HEK293 (cell line): ENCODE measurements around the gene CDCP1.

Experiments used
- CTCF ChIA-PET: fragments of 350-600 bp; formaldehyde crosslinking; extraction: SDS; loops from one replicate; lab custom pipeline; 2021; ENCODE audit warnings: antibody characterized with exemption; lab: Yijun Ruan, JAX
- POLR2A ChIA-PET: fragments of 300-600 bp; formaldehyde crosslinking; extraction: SDS; loops from one replicate; lab custom pipeline; 2020; ENCODE audit warnings: antibody characterized with exemption, inconsistent platforms; lab: Yijun Ruan, JAX
- H3K27ac ChIP-seq: fragments of 200-500 bp; sonication (Bioruptor generic); 2 replicates; pipeline ENCODE4 v1.5.1; 2014; ENCODE audit warnings: low read depth, low read length, control low read depth, inconsistent platforms; ENCODE audit errors: extremely low read depth
- H3K36me3 ChIP-seq, 2 experiments: fragments of 200-500 bp in 1 of 2; sonication (Bioruptor generic) in 1 of 2; 1 replicate in 1 of 2; 2 replicates in 1 of 2; pipeline ENCODE4 v1.5.1; 2014 to 2017; ENCODE audit warnings: inconsistent platforms in 2 of 2, low read length in 2 of 2; ENCODE audit not compliant: control insufficient read depth in 2 of 2, insufficient read depth in 1 of 2
- H3K4me1 ChIP-seq: fragments of 200-500 bp; sonication (Bioruptor generic); 2 replicates; pipeline ENCODE4 v1.5.1; 2014; ENCODE audit warnings: mild to moderate bottlenecking, low read length, inconsistent platforms; ENCODE audit not compliant: control insufficient read depth, insufficient read depth
- H3K4me3 ChIP-seq: 2 replicates; pipeline ENCODE4 v1.5.1; 2011; ENCODE audit warnings: low read depth, mild to moderate bottlenecking, control low read depth, low read length, moderate library complexity
- H3K9me3 ChIP-seq: fragments of 200-500 bp; sonication (Bioruptor generic); 2 replicates; pipeline ENCODE4 v1.5.1; 2014; ENCODE audit warnings: low read depth, low read length, inconsistent platforms; ENCODE audit not compliant: control insufficient read depth, insufficient read depth
- BCL11B ChIP-seq: fragments of 450-650 bp; formaldehyde crosslinking; IDR thresholded peaks from 2 replicates; pipeline ENCODE4 v1.5.1; 2016; ENCODE audit warnings: low read depth, missing biosample characterization, missing genetic modification characterization
- KLF10 ChIP-seq: fragments of 450-650 bp; IDR thresholded peaks from 2 replicates; pipeline ENCODE4 v1.5.1; 2018; ENCODE audit warnings: missing biosample characterization, mild to moderate bottlenecking, missing genetic modification characterization
- KLF9 ChIP-seq: fragments of 450-650 bp; formaldehyde crosslinking; IDR thresholded peaks from 2 replicates; pipeline ENCODE4 v1.5.1; 2016; ENCODE audit warnings: missing biosample characterization, missing genetic modification characterization, low read depth
- OSR2 ChIP-seq: fragments of 450-650 bp; formaldehyde crosslinking; IDR thresholded peaks from 2 replicates; pipeline ENCODE4 v1.5.1; 2016; ENCODE audit warnings: missing biosample characterization, missing genetic modification characterization
- PRDM1 ChIP-seq: fragments of 450-650 bp; formaldehyde crosslinking; IDR thresholded peaks from 2 replicates; pipeline ENCODE4; 2016; ENCODE audit warnings: missing biosample characterization, missing genetic modification characterization
- REST ChIP-seq: fragments of 450-650 bp; formaldehyde crosslinking; IDR thresholded peaks from 2 replicates; pipeline ENCODE4 v1.5.1; 2016; ENCODE audit warnings: missing biosample characterization, missing genetic modification characterization
- SALL2 ChIP-seq: fragments of 450-650 bp; formaldehyde crosslinking; IDR thresholded peaks from 2 replicates; pipeline ENCODE4 v1.5.0; 2017; ENCODE audit warnings: missing biosample characterization, mild to moderate bottlenecking, missing genetic modification characterization, borderline replicate concordance
- ZBTB17 ChIP-seq: fragments of 450-650 bp; formaldehyde crosslinking; IDR thresholded peaks from 2 replicates; pipeline ENCODE4 v1.5.1; 2016; ENCODE audit warnings: missing biosample characterization, missing genetic modification characterization
- ZFP69B ChIP-seq: fragments of 450-650 bp; formaldehyde crosslinking; IDR thresholded peaks from 2 replicates; pipeline ENCODE4 v1.5.1; 2016; ENCODE audit warnings: missing biosample characterization, missing genetic modification characterization
- ZNF146 ChIP-seq: fragments of 450-650 bp; formaldehyde crosslinking; IDR thresholded peaks from 2 replicates; pipeline ENCODE4 v1.5.1; 2016; ENCODE audit warnings: missing biosample characterization, missing genetic modification characterization
- ZNF157 ChIP-seq: fragments of 450-650 bp; formaldehyde crosslinking; IDR thresholded peaks from 2 replicates; pipeline ENCODE4 v1.5.1; 2016; ENCODE audit warnings: missing biosample characterization, missing genetic modification characterization
- ZNF221 ChIP-seq: fragments of 450-650 bp; formaldehyde crosslinking; IDR thresholded peaks from 2 replicates; pipeline ENCODE4 v1.5.1; 2017; ENCODE audit warnings: missing biosample characterization, missing genetic modification characterization, borderline replicate concordance
- ZNF23 ChIP-seq: fragments of 450-650 bp; formaldehyde crosslinking; IDR thresholded peaks from 2 replicates; pipeline ENCODE4 v1.5.1; 2016; ENCODE audit warnings: missing biosample characterization, missing genetic modification characterization, borderline replicate concordance
- ZNF248 ChIP-seq: fragments of 450-650 bp; formaldehyde crosslinking; IDR thresholded peaks from 2 replicates; pipeline ENCODE4 v1.5.1; 2017; ENCODE audit warnings: missing biosample characterization, missing genetic modification characterization
- ZNF280D ChIP-seq: fragments of 450-650 bp; formaldehyde crosslinking; IDR thresholded peaks from 2 replicates; pipeline ENCODE4 v1.5.1; 2016; ENCODE audit warnings: missing biosample characterization, missing genetic modification characterization
- ZNF302 ChIP-seq: fragments of 450-650 bp; formaldehyde crosslinking; IDR thresholded peaks from 2 replicates; pipeline ENCODE4 v1.5.1; 2016; ENCODE audit warnings: missing biosample characterization, missing genetic modification characterization, low read depth
- ZNF324 ChIP-seq: fragments of 450-650 bp; formaldehyde crosslinking; IDR thresholded peaks from 2 replicates; pipeline ENCODE4 v1.5.1; 2016; ENCODE audit warnings: missing biosample characterization, missing genetic modification characterization
- ZNF354C ChIP-seq: fragments of 450-650 bp; formaldehyde crosslinking; IDR thresholded peaks from 2 replicates; pipeline ENCODE4 v1.5.1; 2016; ENCODE audit warnings: missing biosample characterization, missing genetic modification characterization, low read depth, borderline replicate concordance
- ZNF366 ChIP-seq: fragments of 450-650 bp; formaldehyde crosslinking; conservative IDR thresholded peaks from 2 replicates; pipeline ENCODE4 v1.5.1; 2016; ENCODE audit warnings: missing biosample characterization, missing genetic modification characterization
- ZNF510 ChIP-seq: fragments of 450-650 bp; formaldehyde crosslinking; IDR thresholded peaks from 2 replicates; pipeline ENCODE4 v1.5.1; 2018; ENCODE audit warnings: mild to moderate bottlenecking, missing genetic modification characterization, missing biosample characterization; ENCODE audit not compliant: insufficient replicate concordance
- ZNF785 ChIP-seq: fragments of 450-650 bp; formaldehyde crosslinking; IDR thresholded peaks from 2 replicates; pipeline ENCODE4 v1.5.1; 2016; ENCODE audit warnings: missing biosample characterization, missing genetic modification characterization
- ZSCAN18 ChIP-seq: fragments of 450-650 bp; formaldehyde crosslinking; IDR thresholded peaks from 2 replicates; pipeline ENCODE4 v1.5.1; 2016; ENCODE audit warnings: missing biosample characterization, missing genetic modification characterization

CDCP1 gene

GRCh38 chr3:45062697-45063070 lies 83.5 kb downstream of the CDCP1 start:
- no peaks in the 10 kb centered on the region for H3K36me3 ChIP-seq
- no peaks in the 10 kb centered on the region for H3K4me1 ChIP-seq
- no peaks in the 10 kb centered on the region for H3K9me3 ChIP-seq
- no peak overlapping the region for H3K27ac ChIP-seq
- POLR2A ChIA-PET, result no interaction called here
- TF ChIP-seq ZNF157 (tag by site-specific recombination) (no peak), KLF10 (tag by site-specific recombination) (no peak), KLF9 (no peak), ZNF302 (no peak), ZNF23 (tag by site-specific recombination) (no peak), ZNF221 (tag by site-specific recombination) (no peak), ZNF785 (no peak), ZNF146 (no peak), ZBTB17 (tag by site-specific recombination) (no peak), SALL2 (tag by site-specific recombination) (no peak), BCL11B (tag by site-specific recombination) (no peak), ZSCAN18 (tag by site-specific recombination) (no peak), ZNF324 (tag by site-specific recombination) (no peak)
- TF ChIP-seq, all 188 proteins: peak for 0
- no peak overlapping the region for H3K4me3 ChIP-seq
- CTCF ChIA-PET, result interaction anchor here (0.6 kb wide), 1 partner anchor 147 kb away, joined by 7 read pairs; no protein-coding TSS in a partner anchor

- Histone ChIP-seq H3K36me3 (no peaks in the 10 kb centered on the region), H3K9me3 (no peaks in the 10 kb centered on the region), H3K4me3 (no peak overlapping the region), H3K4me1 (no peaks in the 10 kb centered on the region), H3K27ac (no peak overlapping the region)
- CTCF ChIA-PET, result interaction anchor here (0.6 kb wide), 1 partner anchor 224 kb away, joined by 3 read pairs; no protein-coding TSS in a partner anchor
- POLR2A ChIA-PET, result no interaction called here
- no peak for TF ChIP-seq ZNF510 (tag by site-specific recombination)
- no peak for TF ChIP-seq ZFP69B (tag by site-specific recombination)
- 0 out of 2 replicates have a peak, but pooled peaks have one; percentile 19 for TF ChIP-seq ZNF366 (tag by site-specific recombination)
- no peak for TF ChIP-seq OSR2 (tag by site-specific recombination)
- no peak for TF ChIP-seq ZNF248 (tag by site-specific recombination)
- TF ChIP-seq ZNF354C (tag by site-specific recombination), result no peak
- no peak for TF ChIP-seq REST (tag by site-specific recombination)
- TF ChIP-seq ZNF280D (tag by site-specific recombination), result no peak
- TF ChIP-seq PRDM1 (tag by site-specific recombination), result 0 out of 2 replicates have a peak, but pooled peaks have one; percentile 52
Observed at GRCh38 chr3:45060165-45060892, 85.8 kb downstream of the CDCP1 start.
